Activated CD4-positive, CD25-positive, alpha-beta regulatory T cell treated with anti-CD3 and anti-CD28 coated beads, Interleukin-2, amount 50 U/mL, for 24 hours (primary cell): ENCODE data around the gene TLK1.
A peak's percentile ranks its signal among the peaks of the same experiment; 100 is the strongest.

ENCODE experiments used
- ATAC-seq, 2 donors: fragments of 150-1000 bp; cut with Tn5 transposase; one replicate each; pipeline ENCODE4 v1.10.0; 2021; ENCODE audit warnings: mild to moderate bottlenecking in 1 of 2, moderate library complexity in 1 of 2

Gene TLK1

GRCh38 chr2:170997893-170998597, 162.6 kb downstream of the TLK1 start:
- no peak for ATAC-seq

- ATAC-seq = no peak
Observed at GRCh38 chr2:170996316-170996715, 164.4 kb downstream of the TLK1 start.

- ATAC-seq = no peak
Observed at GRCh38 chr2:170991398-170992182, 169.1 kb downstream of the TLK1 start.

- ATAC-seq = no peak
Observed at GRCh38 chr2:170986566-170987258, 174.0 kb downstream of the TLK1 start.

GRCh38 chr2:170985407-170985806, 175.3 kb downstream of the TLK1 start:
- ATAC-seq = no peak

GRCh38 chr2:170984079-170984478, 176.6 kb downstream of the TLK1 start:
- ATAC-seq = no peak

- no peak for ATAC-seq
Observed at GRCh38 chr2:170975943-170976270, 184.8 kb downstream of the TLK1 start.

GRCh38 chr2:170975127-170975942, 185.4 kb downstream of the TLK1 start:
- ATAC-seq = no peak

- ATAC-seq = no peak
Observed at GRCh38 chr2:170974304-170974993, 186.2 kb downstream of the TLK1 start.

- peak; percentile 96 to 97 for ATAC-seq
Observed at GRCh38 chr2:170973492-170974303, 187.0 kb downstream of the TLK1 start.

DNA sequence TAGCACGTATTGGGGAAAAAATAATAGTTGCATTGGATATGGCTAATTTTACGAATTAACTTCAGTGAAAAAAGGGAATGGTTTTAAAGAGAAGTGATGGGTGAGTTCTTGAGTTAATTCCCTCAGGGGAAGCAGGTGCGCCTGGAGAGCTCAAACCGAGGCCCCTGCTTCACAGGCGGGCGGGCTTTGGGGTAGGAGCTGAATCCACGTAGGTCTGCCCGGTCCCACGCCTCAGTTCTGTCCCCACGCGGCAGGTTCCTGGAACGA, 187.5 kb downstream of the TLK1 start:
- ATAC-seq = no peak

- ATAC-seq = no peak
Observed at GRCh38 chr2:170972296-170973224, 188.1 kb downstream of the TLK1 start.

DNA sequence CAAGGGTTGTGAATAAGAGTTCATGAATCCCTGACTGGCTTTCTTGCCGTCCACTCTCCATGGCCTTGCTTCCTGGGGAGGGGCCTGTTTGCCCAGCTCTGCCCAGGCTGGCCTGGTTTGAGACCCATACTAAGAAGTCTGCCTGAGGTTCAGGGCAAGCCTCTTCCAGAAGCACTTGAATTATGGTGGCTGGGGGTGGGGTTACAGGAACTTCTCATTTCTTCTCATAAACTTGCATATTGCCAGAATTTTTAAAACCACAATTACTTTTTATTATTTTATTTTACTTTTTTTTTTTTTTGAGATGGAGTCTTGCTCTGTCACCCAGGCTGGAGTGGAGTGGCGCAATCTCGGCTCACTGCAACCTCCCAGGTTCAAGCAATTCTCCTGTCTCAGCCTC, 189.6 kb downstream of the TLK1 start:
- ATAC-seq = no peak

GRCh38 chr2:170969872-170970496, 190.7 kb downstream of the TLK1 start:
- no peak for ATAC-seq

DNA sequence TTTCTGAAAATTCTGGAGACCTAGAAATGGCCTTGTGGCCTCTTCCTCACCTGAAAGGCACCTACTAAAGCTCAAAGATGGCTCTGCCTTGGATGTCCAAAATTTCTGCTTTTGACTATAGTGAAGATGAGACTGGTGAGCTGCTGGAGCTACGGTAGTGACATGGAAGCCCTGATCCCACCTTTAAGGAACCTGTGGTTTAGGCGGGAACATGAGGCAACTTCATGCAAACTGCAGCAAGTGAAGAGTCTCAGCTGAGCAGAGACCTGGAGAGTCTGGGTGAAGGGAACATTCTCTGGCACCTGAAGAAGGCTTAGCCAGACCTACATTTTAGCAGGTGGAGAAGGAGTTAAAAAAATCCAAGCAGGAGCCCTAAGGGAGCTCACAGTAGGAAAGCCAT, 191.7 kb downstream of the TLK1 start:
- no peak for ATAC-seq

DNA sequence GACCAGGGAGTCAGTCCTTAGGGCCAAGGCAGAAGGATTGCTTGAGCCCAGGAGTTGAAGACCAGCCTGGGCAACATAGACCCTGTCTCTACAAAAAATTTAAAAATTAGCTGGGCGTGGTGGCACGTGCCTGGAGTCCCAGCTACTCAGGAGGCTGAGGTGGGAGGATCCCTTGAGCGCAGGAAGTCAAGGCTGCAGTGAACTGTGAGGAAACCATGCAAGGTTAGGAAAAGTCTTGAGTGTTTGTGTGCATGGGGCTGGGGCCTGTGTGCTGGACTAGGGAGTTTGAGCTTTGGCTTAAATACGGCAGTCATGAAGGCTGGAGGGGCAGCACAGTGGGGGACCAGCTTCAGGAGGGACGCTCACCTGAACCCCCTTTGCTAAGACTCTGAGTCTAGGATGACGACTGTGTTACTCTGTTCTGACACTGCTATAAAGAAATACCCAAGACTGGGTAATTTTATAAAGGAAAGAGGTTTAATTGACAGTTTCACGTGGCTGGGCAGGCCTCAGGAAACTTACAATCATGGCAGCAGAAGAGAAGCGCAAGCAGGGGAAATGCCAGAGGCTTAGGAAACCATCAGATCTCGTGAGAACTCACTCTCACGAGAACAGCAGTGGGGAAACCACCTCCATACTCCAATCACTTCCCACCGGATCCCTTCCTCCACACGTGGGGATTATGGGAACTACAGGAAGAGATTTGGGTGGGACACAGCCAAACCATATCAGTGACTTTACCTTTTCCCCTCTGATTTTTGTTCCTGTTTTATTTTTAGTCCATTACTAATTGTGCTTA, 192.3 kb downstream of the TLK1 start:
- ATAC-seq = no peak

- no peak for ATAC-seq
Observed at GRCh38 chr2:170967553-170967952, 193.1 kb downstream of the TLK1 start.

GRCh38 chr2:170966648-170967396, 193.9 kb downstream of the TLK1 start:
- ATAC-seq = no peak
